ENCODE measurements around the gene MSH5.

DNA sequence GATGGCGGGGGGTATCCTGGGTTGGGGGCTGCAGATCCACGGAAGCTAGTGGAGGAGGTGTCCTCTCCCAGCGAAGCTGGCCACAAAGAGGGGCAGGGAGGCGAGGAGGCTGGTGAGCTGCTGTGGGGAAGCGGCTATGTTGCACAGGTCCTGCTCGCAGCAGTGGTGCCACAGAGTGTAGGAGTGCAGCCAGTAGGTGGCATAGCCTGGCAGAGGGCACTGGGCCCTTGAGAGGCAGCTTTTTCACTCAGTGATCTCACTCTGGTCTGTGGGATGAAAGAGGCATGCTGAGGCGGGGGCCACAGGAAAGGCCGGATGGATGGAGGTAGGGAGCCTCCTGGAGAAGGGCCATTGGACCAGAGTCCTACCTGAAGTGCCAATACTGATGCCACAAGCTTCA lies 27.5 kb upstream of the MSH5 start:
- TF ChIP-seq EZH2 (IDR thresholded peaks at IDR 0.05; ENCODE audit: low read depth, unreplicated experiment) (no peak), EZH2phosphoT487 (IDR thresholded peaks at IDR 0.05; ENCODE audit: unreplicated experiment) (no peak), POLR2AphosphoS5 (IDR thresholded peaks at IDR 0.05; ENCODE audit: low read depth) (no peak), ZNF114 (CRISPR knock-in tag; IDR thresholded peaks at IDR 0.05) (no peak), CREB1 (CRISPR knock-in tag; IDR thresholded peaks at IDR 0.05; ENCODE audit: low read depth) (no peak), STAT1 (IDR thresholded peaks at IDR 0.05; ENCODE audit: unreplicated experiment) (no peak), NANOG (IDR thresholded peaks at IDR 0.05; ENCODE audit: borderline replicate concordance) (no peak), JUNB (IDR thresholded peaks at IDR 0.05; ENCODE audit: unreplicated experiment) (no peak)
- TF ChIP-seq, protein P1, sequence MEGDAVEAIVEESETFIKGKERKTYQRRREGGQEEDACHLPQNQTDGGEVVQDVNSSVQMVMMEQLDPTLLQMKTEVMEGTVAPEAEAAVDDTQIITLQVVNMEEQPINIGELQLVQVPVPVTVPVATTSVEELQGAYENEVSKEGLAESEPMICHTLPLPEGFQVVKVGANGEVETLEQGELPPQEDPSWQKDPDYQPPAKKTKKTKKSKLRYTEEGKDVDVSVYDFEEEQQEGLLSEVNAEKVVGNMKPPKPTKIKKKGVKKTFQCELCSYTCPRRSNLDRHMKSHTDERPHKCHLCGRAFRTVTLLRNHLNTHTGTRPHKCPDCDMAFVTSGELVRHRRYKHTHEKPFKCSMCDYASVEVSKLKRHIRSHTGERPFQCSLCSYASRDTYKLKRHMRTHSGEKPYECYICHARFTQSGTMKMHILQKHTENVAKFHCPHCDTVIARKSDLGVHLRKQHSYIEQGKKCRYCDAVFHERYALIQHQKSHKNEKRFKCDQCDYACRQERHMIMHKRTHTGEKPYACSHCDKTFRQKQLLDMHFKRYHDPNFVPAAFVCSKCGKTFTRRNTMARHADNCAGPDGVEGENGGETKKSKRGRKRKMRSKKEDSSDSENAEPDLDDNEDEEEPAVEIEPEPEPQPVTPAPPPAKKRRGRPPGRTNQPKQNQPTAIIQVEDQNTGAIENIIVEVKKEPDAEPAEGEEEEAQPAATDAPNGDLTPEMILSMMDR (conservative IDR thresholded peaks at IDR 0.05; ENCODE audit: low read depth in 2 of 2), result 0 out of 4 replicates have a peak, but pooled peaks of 1 of the 2 experiments have one; percentile 18
- TF ChIP-seq, protein P2, sequence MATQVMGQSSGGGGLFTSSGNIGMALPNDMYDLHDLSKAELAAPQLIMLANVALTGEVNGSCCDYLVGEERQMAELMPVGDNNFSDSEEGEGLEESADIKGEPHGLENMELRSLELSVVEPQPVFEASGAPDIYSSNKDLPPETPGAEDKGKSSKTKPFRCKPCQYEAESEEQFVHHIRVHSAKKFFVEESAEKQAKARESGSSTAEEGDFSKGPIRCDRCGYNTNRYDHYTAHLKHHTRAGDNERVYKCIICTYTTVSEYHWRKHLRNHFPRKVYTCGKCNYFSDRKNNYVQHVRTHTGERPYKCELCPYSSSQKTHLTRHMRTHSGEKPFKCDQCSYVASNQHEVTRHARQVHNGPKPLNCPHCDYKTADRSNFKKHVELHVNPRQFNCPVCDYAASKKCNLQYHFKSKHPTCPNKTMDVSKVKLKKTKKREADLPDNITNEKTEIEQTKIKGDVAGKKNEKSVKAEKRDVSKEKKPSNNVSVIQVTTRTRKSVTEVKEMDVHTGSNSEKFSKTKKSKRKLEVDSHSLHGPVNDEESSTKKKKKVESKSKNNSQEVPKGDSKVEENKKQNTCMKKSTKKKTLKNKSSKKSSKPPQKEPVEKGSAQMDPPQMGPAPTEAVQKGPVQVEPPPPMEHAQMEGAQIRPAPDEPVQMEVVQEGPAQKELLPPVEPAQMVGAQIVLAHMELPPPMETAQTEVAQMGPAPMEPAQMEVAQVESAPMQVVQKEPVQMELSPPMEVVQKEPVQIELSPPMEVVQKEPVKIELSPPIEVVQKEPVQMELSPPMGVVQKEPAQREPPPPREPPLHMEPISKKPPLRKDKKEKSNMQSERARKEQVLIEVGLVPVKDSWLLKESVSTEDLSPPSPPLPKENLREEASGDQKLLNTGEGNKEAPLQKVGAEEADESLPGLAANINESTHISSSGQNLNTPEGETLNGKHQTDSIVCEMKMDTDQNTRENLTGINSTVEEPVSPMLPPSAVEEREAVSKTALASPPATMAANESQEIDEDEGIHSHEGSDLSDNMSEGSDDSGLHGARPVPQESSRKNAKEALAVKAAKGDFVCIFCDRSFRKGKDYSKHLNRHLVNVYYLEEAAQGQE (IDR thresholded peaks at IDR 0.05; ENCODE audit: unreplicated experiment), result no peak
